Activated effector memory CD4-positive, alpha-beta T cell treated with Interleukin-2 at 50 U/mL for 16 hours (primary cell): ENCODE measurements around the gene CXCR5.

Experiments
- DNase-seq: peaks from one replicate; pipeline ENCODE4 v3.0.0-alpha.2; 2020

Gene CXCR5

GRCh38 chr11:118929501-118930093, 45.9 kb downstream of the CXCR5 start:
- peak; percentile 74 for DNase-seq

- DNase-seq = peak; percentile 78
Observed at GRCh38 chr11:118930094-118930712, 46.5 kb downstream of the CXCR5 start.

- DNase-seq = no peak
Observed at GRCh38 chr11:118931571-118931970, 47.9 kb downstream of the CXCR5 start.

GRCh38 chr11:118933486-118933885, 49.8 kb downstream of the CXCR5 start:
- no peak for DNase-seq

GRCh38 chr11:118935376-118935775, 51.7 kb downstream of the CXCR5 start:
- DNase-seq = no peak

- DNase-seq = no peak
Observed at GRCh38 chr11:118938491-118939403, 55.1 kb downstream of the CXCR5 start.

- no peak for DNase-seq
Observed at GRCh38 chr11:118939404-118939915, 55.8 kb downstream of the CXCR5 start.

- peak; percentile 44 for DNase-seq
Observed at GRCh38 chr11:118939953-118940598, 56.4 kb downstream of the CXCR5 start.

GRCh38 chr11:118947091-118947490, 63.4 kb downstream of the CXCR5 start:
- DNase-seq = no peak
